ENCODE results near the gene TMEM154. TPM values are rescaled to one million over a fixed set of nuclear protein-coding genes. Genes with fewer than 3 reads are reported as not detected.
A peak's percentile ranks its signal among the peaks of the same experiment; 100 is the strongest.

The TMEM154 gene
- total RNA-seq, 3 donors from 2014 or later, result 1.3 to 7.2 (median 5.6) TPM

DNA sequence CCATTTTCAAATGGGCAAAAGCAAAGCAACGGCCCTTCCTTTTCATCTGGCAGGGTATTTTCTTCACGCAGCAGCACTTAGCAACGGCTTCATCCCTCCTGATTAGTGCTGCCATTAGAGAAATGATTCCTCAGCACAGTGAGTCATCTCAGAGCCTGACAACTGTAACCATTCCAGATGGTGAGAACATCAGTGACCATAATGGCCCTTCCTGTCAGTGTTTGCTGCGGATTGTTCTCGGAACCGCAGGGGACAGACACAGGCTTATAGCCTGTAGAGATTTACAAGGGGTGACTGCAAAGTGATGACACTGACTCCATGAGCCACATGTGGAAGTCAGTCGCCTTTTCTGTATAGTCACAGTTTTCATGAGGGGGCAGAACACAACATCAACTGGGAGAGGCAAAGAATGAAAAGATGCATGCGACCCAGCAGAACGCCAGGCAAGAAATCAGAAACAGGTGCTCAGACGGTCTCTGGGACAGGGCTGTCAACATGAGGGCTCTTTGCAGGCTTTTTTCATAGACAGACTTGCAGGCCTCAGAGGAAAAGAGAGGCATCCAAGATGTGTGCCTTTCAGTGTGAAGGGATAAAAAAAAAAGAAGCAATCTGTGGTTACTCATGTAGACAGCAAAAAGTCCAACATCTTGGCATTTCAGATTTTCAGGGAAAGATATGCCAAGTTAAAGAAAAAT is 74.0 kb downstream of the TMEM154 start:
- no peaks in the 10 kb centered on the region for H3K36me3 ChIP-seq
- intact Hi-C loops (cut with DNase I; ENCODE audit: low total_unique reads), result no loop called here
- no peak for TF ChIP-seq POLR2A (IDR thresholded peaks at IDR 0.05)
- TF ChIP-seq POLR2AphosphoS5 (IDR thresholded peaks at IDR 0.05), result no peak
- TF ChIP-seq, protein P1, sequence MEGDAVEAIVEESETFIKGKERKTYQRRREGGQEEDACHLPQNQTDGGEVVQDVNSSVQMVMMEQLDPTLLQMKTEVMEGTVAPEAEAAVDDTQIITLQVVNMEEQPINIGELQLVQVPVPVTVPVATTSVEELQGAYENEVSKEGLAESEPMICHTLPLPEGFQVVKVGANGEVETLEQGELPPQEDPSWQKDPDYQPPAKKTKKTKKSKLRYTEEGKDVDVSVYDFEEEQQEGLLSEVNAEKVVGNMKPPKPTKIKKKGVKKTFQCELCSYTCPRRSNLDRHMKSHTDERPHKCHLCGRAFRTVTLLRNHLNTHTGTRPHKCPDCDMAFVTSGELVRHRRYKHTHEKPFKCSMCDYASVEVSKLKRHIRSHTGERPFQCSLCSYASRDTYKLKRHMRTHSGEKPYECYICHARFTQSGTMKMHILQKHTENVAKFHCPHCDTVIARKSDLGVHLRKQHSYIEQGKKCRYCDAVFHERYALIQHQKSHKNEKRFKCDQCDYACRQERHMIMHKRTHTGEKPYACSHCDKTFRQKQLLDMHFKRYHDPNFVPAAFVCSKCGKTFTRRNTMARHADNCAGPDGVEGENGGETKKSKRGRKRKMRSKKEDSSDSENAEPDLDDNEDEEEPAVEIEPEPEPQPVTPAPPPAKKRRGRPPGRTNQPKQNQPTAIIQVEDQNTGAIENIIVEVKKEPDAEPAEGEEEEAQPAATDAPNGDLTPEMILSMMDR (IDR thresholded peaks at IDR 0.05), result no peak
- DNase-seq (ENCODE audit: low spot score in 2 of 2), result no peak
- peak overlapping the region in 1 of 2 donors; percentile 25 for H3K27ac ChIP-seq
- no peaks in the 10 kb centered on the region for H3K9me3 ChIP-seq
- no peaks in the 10 kb centered on the region for H3K4me1 ChIP-seq
- H3K27me3 ChIP-seq, result no peaks in the 10 kb centered on the region
- no peak overlapping the region for H3K4me3 ChIP-seq

- no peak overlapping the region for H3K4me3 ChIP-seq
- no peaks in the 10 kb centered on the region for H3K4me1 ChIP-seq
- intact Hi-C loops (cut with DNase I; ENCODE audit: low total_unique reads), result no loop called here
- no peaks in the 10 kb centered on the region for H3K36me3 ChIP-seq
- DNase-seq (ENCODE audit: low spot score in 2 of 2), result no peak
- TF ChIP-seq POLR2AphosphoS5 (IDR thresholded peaks at IDR 0.05), result no peak
- TF ChIP-seq POLR2A (IDR thresholded peaks at IDR 0.05), result no peak
- TF ChIP-seq, protein P1 (IDR thresholded peaks at IDR 0.05), result no peak
- H3K27me3 ChIP-seq, result no peaks in the 10 kb centered on the region
- peak overlapping the region in 1 of 2 donors; percentile 25 for H3K27ac ChIP-seq
- no peaks in the 10 kb centered on the region for H3K9me3 ChIP-seq
Observed at GRCh38 chr4:152605031-152605430, 74.8 kb downstream of the TMEM154 start.

GRCh38 chr4:152601156-152601555 is 78.6 kb downstream of the TMEM154 start:
- Histone ChIP-seq H3K36me3 (no peaks in the 10 kb centered on the region), H3K27me3 (no peaks in the 10 kb centered on the region), H3K4me1 (no peaks in the 10 kb centered on the region), H3K27ac (no peak overlapping the region), H3K9me3 (no peaks in the 10 kb centered on the region), H3K4me3 (no peak overlapping the region)
- DNase-seq (ENCODE audit: low spot score in 2 of 2), result no peak
- TF ChIP-seq POLR2AphosphoS5 (IDR thresholded peaks at IDR 0.05) (no peak), POLR2A (IDR thresholded peaks at IDR 0.05) (no peak)
- TF ChIP-seq, protein P1 (IDR thresholded peaks at IDR 0.05), result no peak
- intact Hi-C loops (cut with DNase I; ENCODE audit: low total_unique reads), result no loop called here

DNA sequence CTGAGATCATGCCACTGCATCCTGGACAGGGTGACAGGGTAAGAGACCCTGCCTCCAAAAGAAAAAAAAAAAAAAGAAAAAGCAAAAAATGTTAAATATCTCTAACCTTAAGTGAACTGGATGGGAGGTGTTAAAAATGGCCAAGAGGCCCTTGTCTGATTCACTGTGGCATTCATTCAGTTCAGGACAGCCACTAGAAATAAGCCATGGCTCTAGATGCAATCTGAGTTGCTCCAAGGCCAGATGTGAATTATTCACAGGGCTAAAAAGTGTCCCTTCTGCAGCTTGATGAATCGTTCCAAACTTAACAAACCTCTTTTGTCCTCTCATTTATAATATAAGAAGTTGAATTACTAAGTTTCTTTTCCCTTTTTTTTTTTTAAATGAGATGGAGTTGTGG is 80.2 kb downstream of the TMEM154 start:
- Histone ChIP-seq H3K4me1 (no peaks in the 10 kb centered on the region), H3K36me3 (no peaks in the 10 kb centered on the region), H3K27me3 (no peaks in the 10 kb centered on the region), H3K27ac (no peak overlapping the region), H3K9me3 (no peaks in the 10 kb centered on the region), H3K4me3 (no peak overlapping the region)
- no peak for TF ChIP-seq POLR2AphosphoS5 (IDR thresholded peaks at IDR 0.05)
- TF ChIP-seq POLR2A (IDR thresholded peaks at IDR 0.05), result no peak
- TF ChIP-seq, protein P1 (IDR thresholded peaks at IDR 0.05), result no peak
- no peak for DNase-seq (ENCODE audit: low spot score in 2 of 2)
- intact Hi-C loops (cut with DNase I; ENCODE audit: low total_unique reads), result no loop called here

DNA sequence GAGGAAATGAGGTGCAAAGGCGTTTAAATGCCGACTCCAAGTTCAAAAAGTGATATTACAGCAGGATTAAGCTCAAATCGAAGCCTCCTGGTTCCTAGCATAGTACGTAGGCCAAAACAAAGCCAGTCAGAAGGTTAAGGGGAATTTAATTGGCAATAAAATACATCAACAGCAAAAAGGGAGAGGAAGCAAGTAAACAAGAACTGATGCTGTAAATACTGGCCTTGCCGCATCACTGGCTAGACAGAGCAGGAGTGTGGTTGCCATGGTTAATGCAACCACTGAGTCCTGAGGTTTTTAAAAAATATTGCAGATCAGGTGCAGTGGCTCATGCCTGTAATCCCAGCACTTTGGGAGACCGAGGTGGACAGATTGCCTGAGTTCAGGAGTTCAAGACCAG is 80.7 kb downstream of the TMEM154 start:
- TF ChIP-seq POLR2A (IDR thresholded peaks at IDR 0.05), result no peak
- TF ChIP-seq, protein P1 (IDR thresholded peaks at IDR 0.05), result no peak
- no peak for TF ChIP-seq POLR2AphosphoS5 (IDR thresholded peaks at IDR 0.05)
- no peaks in the 10 kb centered on the region for H3K4me1 ChIP-seq
- no peaks in the 10 kb centered on the region for H3K27me3 ChIP-seq
- no peak overlapping the region for H3K4me3 ChIP-seq
- no peak overlapping the region for H3K27ac ChIP-seq
- intact Hi-C loops (cut with DNase I; ENCODE audit: low total_unique reads), result no loop called here
- H3K9me3 ChIP-seq, result no peaks in the 10 kb centered on the region
- H3K36me3 ChIP-seq, result no peaks in the 10 kb centered on the region
- no peak for DNase-seq (ENCODE audit: low spot score in 2 of 2)
